ENCODE results near the gene SKOR1.

GRCh38 chr15:67778968-67779548 lies 46.3 kb upstream of the SKOR1 start:
- no peak for TF ChIP-seq EP300 (IDR thresholded peaks at IDR 0.05; ENCODE audit: low read depth)
- no peak for TF ChIP-seq CTCF (IDR thresholded peaks at IDR 0.05)

Measured in transverse colon (tissue), 3 donors.